H9 (cell line): ENCODE results near the gene ZFP64. TPM values are rescaled to one million over a fixed set of nuclear protein-coding genes. Genes with fewer than 3 reads are reported as not detected.

Experiments used
- DNase-seq: peaks from one replicate; pipeline ENCODE4 v3.0.0-alpha.2; 2017
- H2AFZ ChIP-seq: one replicate; pipeline ENCODE4 v1.6.1; 2013; ENCODE audit warnings: mild to moderate bottlenecking, low read length, control low read depth, moderate library complexity
- H2AK5ac ChIP-seq: 2 replicates; pipeline ENCODE4 v1.6.1; 2013; ENCODE audit warnings: low read length, control low read depth, mixed read lengths; ENCODE audit not compliant: insufficient read length
- H2BK120ac ChIP-seq: one replicate; pipeline ENCODE4 v1.6.1; 2013; ENCODE audit warnings: low read depth, mild to moderate bottlenecking, low read length, control low read depth, inconsistent platforms; ENCODE audit not compliant: poor library complexity, severe bottlenecking
- H2BK12ac ChIP-seq: 2 replicates; pipeline ENCODE4 v1.6.1; 2013; ENCODE audit warnings: low read length, control low read depth, mixed read lengths, low read depth; ENCODE audit not compliant: insufficient read length
- H2BK15ac ChIP-seq: 2 replicates; pipeline ENCODE4 v1.6.1; 2013; ENCODE audit warnings: low read depth, low read length, control low read depth
- H2BK20ac ChIP-seq: one replicate; pipeline ENCODE4 v1.6.1; 2013; ENCODE audit warnings: low read depth, mild to moderate bottlenecking, low read length, control low read depth, inconsistent platforms; ENCODE audit not compliant: poor library complexity, severe bottlenecking
- H2BK5ac ChIP-seq: 2 replicates; pipeline ENCODE4 v1.6.1; 2013; ENCODE audit warnings: low read length, control low read depth, mixed read lengths; ENCODE audit not compliant: insufficient read length
- H3K14ac ChIP-seq: 2 replicates; pipeline ENCODE4 v1.6.1; 2013; ENCODE audit warnings: low read length, control low read depth; ENCODE audit not compliant: insufficient read depth
- H3K18ac ChIP-seq: 2 replicates; pipeline ENCODE4 v1.6.1; 2013; ENCODE audit warnings: low read depth, mild to moderate bottlenecking, mixed read lengths, low read length, control low read depth; ENCODE audit not compliant: insufficient read length
- H3K23ac ChIP-seq: 2 replicates; pipeline ENCODE4 v1.6.1; 2013; ENCODE audit warnings: low read length, control low read depth, mixed read lengths, low read depth; ENCODE audit not compliant: insufficient read length
- H3K23me2 ChIP-seq: 2 replicates; pipeline ENCODE4 v1.6.1; 2013; ENCODE audit warnings: low read depth, mild to moderate bottlenecking, mixed read lengths, low read length, control low read depth; ENCODE audit not compliant: insufficient read length, poor library complexity, severe bottlenecking
- H3K27ac ChIP-seq: 2 replicates; pipeline ENCODE4 v1.5.1; 2013; ENCODE audit warnings: low read length, control low read depth, mixed read lengths, low read depth; ENCODE audit not compliant: insufficient read length
- H3K27me3 ChIP-seq: 2 replicates; pipeline ENCODE4 v1.6.1; 2013; ENCODE audit warnings: low read length, control low read depth, inconsistent platforms; ENCODE audit not compliant: insufficient read depth
- H3K4ac ChIP-seq: 2 replicates; pipeline ENCODE4 v1.6.1; 2013; ENCODE audit warnings: low read depth, mild to moderate bottlenecking, control low read depth, inconsistent platforms, low read length, moderate library complexity
- H3K4me1 ChIP-seq: 2 replicates; pipeline ENCODE4 v1.6.1; 2013; ENCODE audit warnings: low read length, control low read depth, inconsistent platforms; ENCODE audit not compliant: insufficient read depth
- H3K4me2 ChIP-seq: 2 replicates; pipeline ENCODE4 v1.6.1; 2013; ENCODE audit warnings: low read length, control low read depth, mixed read lengths; ENCODE audit not compliant: insufficient read length, insufficient read depth
- H3K56ac ChIP-seq: 2 replicates; pipeline ENCODE4 v1.6.1; 2013; ENCODE audit warnings: low read depth, mild to moderate bottlenecking, mixed read lengths, low read length, control low read depth; ENCODE audit not compliant: insufficient read length
- H3K79me1 ChIP-seq: 2 replicates; pipeline ENCODE4 v1.6.1; 2013; ENCODE audit warnings: low read depth, mild to moderate bottlenecking, moderate library complexity, low read length, control low read depth, inconsistent platforms; ENCODE audit not compliant: insufficient read depth, poor library complexity, severe bottlenecking
- H3K79me2 ChIP-seq: 2 replicates; pipeline ENCODE4 v1.6.1; 2013; ENCODE audit warnings: low read length, control low read depth, inconsistent platforms; ENCODE audit not compliant: insufficient read depth
- H3K9ac ChIP-seq: 2 replicates; pipeline ENCODE4 v1.6.1; 2013; ENCODE audit warnings: low read length, control low read depth, mixed read lengths; ENCODE audit not compliant: insufficient read length; ENCODE audit errors: extremely low read depth
- H3K9me3 ChIP-seq: one replicate; pipeline ENCODE4 v1.6.1; 2013; ENCODE audit warnings: low read depth, low read length, inconsistent platforms; ENCODE audit not compliant: control insufficient read depth
- H3T11ph ChIP-seq: one replicate; pipeline ENCODE4 v1.6.1; 2013; ENCODE audit warnings: mild to moderate bottlenecking, low read length, control low read depth, inconsistent platforms
- H4K20me1 ChIP-seq: one replicate; pipeline ENCODE4 v1.6.1; 2013; ENCODE audit not compliant: control insufficient read depth, insufficient read length, insufficient read depth
- H4K5ac ChIP-seq: 2 replicates; pipeline ENCODE4 v1.6.1; 2013; ENCODE audit warnings: low read depth, mild to moderate bottlenecking, mixed read lengths, low read length, control low read depth; ENCODE audit not compliant: insufficient read length
- H4K8ac ChIP-seq: replicated peaks from 2 replicates; pipeline ENCODE4 v1.6.1; 2013; ENCODE audit warnings: low read length, control low read depth, mixed read lengths, low read depth; ENCODE audit not compliant: insufficient read length
- H4K91ac ChIP-seq: 2 replicates; pipeline ENCODE4 v1.6.1; 2013; ENCODE audit warnings: low read depth, mild to moderate bottlenecking, moderate library complexity, mixed read lengths, low read length, control low read depth; ENCODE audit not compliant: insufficient read length
- H3K27ac Mint-ChIP-seq, 3 experiments: 2 replicates in 2 of 3; 3 replicates in 1 of 3; pipeline ENCODE4 v1.8.0; 2020 to 2021; ENCODE audit warnings: mixed read lengths in 3 of 3, mild to moderate bottlenecking in 1 of 3, moderate library complexity in 1 of 3
- H3K27me3 Mint-ChIP-seq: 2 replicates; pipeline ENCODE4 v1.8.0; 2021; ENCODE audit warnings: low read depth, mild to moderate bottlenecking, moderate library complexity, mixed read lengths
- H3K36me3 Mint-ChIP-seq, 3 experiments: 2 replicates in 2 of 3; 3 replicates in 1 of 3; pipeline ENCODE4 v1.8.0; 2020 to 2021; ENCODE audit warnings: low read depth in 3 of 3, mixed read lengths in 3 of 3; ENCODE audit not compliant: insufficient read depth in 1 of 3
- H3K4me1 Mint-ChIP-seq, 2 experiments: 2 replicates each; pipeline ENCODE4 v1.8.0; 2020; ENCODE audit warnings: mixed read lengths in 2 of 2
- H3K4me3 Mint-ChIP-seq, 2 experiments: 2 replicates in 1 of 2; 3 replicates in 1 of 2; pipeline ENCODE4 v1.8.0; 2020 to 2021; ENCODE audit warnings: mild to moderate bottlenecking in 2 of 2, mixed read lengths in 2 of 2, moderate library complexity in 1 of 2
- H3K9me3 Mint-ChIP-seq, 2 experiments: 2 replicates in 1 of 2; 3 replicates in 1 of 2; pipeline ENCODE4 v1.8.0; 2020; ENCODE audit warnings: mild to moderate bottlenecking in 2 of 2, mixed read lengths in 2 of 2, moderate library complexity in 1 of 2
- CTCF ChIP-seq: fragments of 200-600 bp; sonication (generic); conservative IDR thresholded peaks from 3 replicates; pipeline ENCODE4 v1.8.0; 2021; ENCODE audit warnings: antibody characterized with exemption, mild to moderate bottlenecking
- WGBS: extraction: QIAGEN DNeasy Blood & Tissue Kit; methylation state at CpG from one replicate; pipeline ENCODE4 v1.1.7; 2013; ENCODE audit warnings: missing lambda C conversion rate, low lambda C conversion rate, mixed read lengths; ENCODE audit not compliant: insufficient read length; ENCODE audit errors: extremely low coverage; 5-methylcytosine and 5-hydroxymethylcytosine counted together
- total RNA-seq: library from RNA; stranded (reverse); gene quantifications from 2 replicates; pipeline ENCODE4 v1.2.1, GENCODE V29; 2021

Gene ZFP64
- total RNA-seq, 1 experiment from 2014 or later = 29.2 TPM

GRCh38 chr20:52207020-52207810 is 15.6 kb upstream of the ZFP64 start:
- no peak for TF ChIP-seq CTCF
- Mint-ChIP-seq H3K27me3 (no peaks in the 10 kb centered on the region; the same call in 1 of the 2 replicates), H3K4me3 (no peak overlapping the region), H3K9me3 (no peaks in the 10 kb centered on the region; a peak in 1 of 5 replicates), H3K36me3 (no peaks in the 10 kb centered on the region; a peak in 1 of 7 replicates), H3K27ac (no peak overlapping the region), H3K4me1 (peaks cover 14 to 15% of the 10 kb centered on the region in 2 experiments)
- H3K27ac ChIP-seq = no peak overlapping the region
- H2AFZ ChIP-seq = no peak overlapping the region
- no peaks in the 10 kb centered on the region for H3K79me2 ChIP-seq
- no peak overlapping the region for H3K9ac ChIP-seq
- no peaks in the 10 kb centered on the region for H3K27me3 ChIP-seq
- H3K18ac ChIP-seq = no peak overlapping the region
- H2BK12ac ChIP-seq = no peak overlapping the region
- H2BK5ac ChIP-seq = no peak overlapping the region
- H3K9me3 ChIP-seq = no peaks in the 10 kb centered on the region
- no peak overlapping the region for H3K4ac ChIP-seq
- H2BK20ac ChIP-seq = no peak overlapping the region
- H4K20me1 ChIP-seq = no peaks in the 10 kb centered on the region
- H3K23me2 ChIP-seq = no peaks in the 10 kb centered on the region
- no peaks in the 10 kb centered on the region for H3K79me1 ChIP-seq
- H3K4me2 ChIP-seq = no peak overlapping the region
- WGBS = no CpG with 5 or more reads among the region's 3 CpGs
- H3K23ac ChIP-seq = no peak overlapping the region
- no peak overlapping the region for H4K5ac ChIP-seq
- no peak overlapping the region for H3K14ac ChIP-seq
- peaks cover 3% of the 10 kb centered on the region; the same call in 1 of the 2 replicates for H3K4me1 ChIP-seq
- no peak overlapping the region for H4K8ac ChIP-seq
- H3T11ph ChIP-seq = no peak overlapping the region
- H2BK120ac ChIP-seq = no peak overlapping the region
- H4K91ac ChIP-seq = no peak overlapping the region
- no peak overlapping the region for H2BK15ac ChIP-seq
- no peak overlapping the region for H2AK5ac ChIP-seq
- no peak for DNase-seq
- H3K56ac ChIP-seq = no peak overlapping the region
